ENCODE measurements around the gene MAPK1IP1L.
"Not testable (repeated sequence)": the region's sequence is repeated elsewhere in the genome, so short reads cannot be mapped to it uniquely, and the experiment has no call there.

The MAPK1IP1L gene

GRCh38 chr14:55051423-55052268, at the start of gene MAPK1IP1L:
Gene MAPK1IP1L, plus strand, starts transcription at chr14:55051647. Its CDS starts 10,037 bp downstream, at chr14:55061684.
- DNase-seq, result peak; percentile 80

- DNase-seq, result no peak
These were observed 46.4 kb upstream of the MAPK1IP1L start for GRCh38 chr14:55005071-55005470.

- DNase-seq, result no peak
These were observed 36.4 kb upstream of the MAPK1IP1L start for GRCh38 chr14:55015006-55015405.

- no peak for DNase-seq
These were observed 31.4 kb upstream of the MAPK1IP1L start for GRCh38 chr14:55019968-55020554.

GRCh38 chr14:55024365-55024764, 27.1 kb upstream of the MAPK1IP1L start:
- DNase-seq, result not testable (repeated sequence)

- no peak for DNase-seq
These were observed 25.5 kb upstream of the MAPK1IP1L start for GRCh38 chr14:55025948-55026347.

GRCh38 chr14:55026441-55026792, 25.0 kb upstream of the MAPK1IP1L start:
- DNase-seq, result no peak

GRCh38 chr14:55026793-55027561, 24.5 kb upstream of the MAPK1IP1L start, which contains the start of the genes SOCS4 and WDHD1:
Gene SOCS4, plus strand, starts transcription at chr14:55027236. Its CDS starts 15,806 bp downstream, at chr14:55043042.
Gene WDHD1, minus strand, starts transcription at chr14:55027099. Its CDS starts 312 bp downstream, at chr14:55026787.
- DNase-seq, result peak; percentile 83

GRCh38 chr14:55028066-55028465, 23.4 kb upstream of the MAPK1IP1L start:
- DNase-seq, result no peak

GRCh38 chr14:55028476-55028875, 23.0 kb upstream of the MAPK1IP1L start:
- no peak for DNase-seq

GRCh38 chr14:55031190-55031589, 20.3 kb upstream of the MAPK1IP1L start:
- DNase-seq, result no peak

GRCh38 chr14:55037995-55038394, 13.5 kb upstream of the MAPK1IP1L start:
- not testable (repeated sequence) for DNase-seq

- DNase-seq, result no peak
These were observed 12.7 kb upstream of the MAPK1IP1L start for GRCh38 chr14:55038708-55039107.

- no peak for DNase-seq
These were observed 7.9 kb upstream of the MAPK1IP1L start for GRCh38 chr14:55043528-55043927.

- DNase-seq, result no peak
These were observed 6.4 kb upstream of the MAPK1IP1L start for GRCh38 chr14:55045087-55045486.

- no peak for DNase-seq
These were observed 4.0 kb upstream of the MAPK1IP1L start for GRCh38 chr14:55047301-55048053.

GRCh38 chr14:55048900-55049436, 2.5 kb upstream of the MAPK1IP1L start:
- no peak for DNase-seq

- DNase-seq, result no peak
These were observed 353 bp upstream of the MAPK1IP1L start for GRCh38 chr14:55051165-55051422.

GRCh38 chr14:55052269-55052930, 953 bp downstream of the MAPK1IP1L start:
- no peak for DNase-seq

GRCh38 chr14:55053018-55053417, 1.6 kb downstream of the MAPK1IP1L start:
- DNase-seq, result no peak

GRCh38 chr14:55053500-55053899, 2.1 kb downstream of the MAPK1IP1L start:
- DNase-seq, result no peak

GRCh38 chr14:55054098-55054497, 2.7 kb downstream of the MAPK1IP1L start:
- DNase-seq, result no peak

All from DMS 273 treated with DMSO at 0.1 percent for 48 hours (cell line).